Measurements from ENCODE around the gene ZDHHC11B.
"Not testable (repeated sequence)": the region's sequence is repeated elsewhere in the genome, so short reads cannot be mapped to it uniquely, and the experiment has no call there.

ZDHHC11B gene

GRCh38 chr5:769485-770145, 14.9 kb downstream of the ZDHHC11B start:
- not testable (repeated sequence) for DNase-seq, ATAC-seq

DNA sequence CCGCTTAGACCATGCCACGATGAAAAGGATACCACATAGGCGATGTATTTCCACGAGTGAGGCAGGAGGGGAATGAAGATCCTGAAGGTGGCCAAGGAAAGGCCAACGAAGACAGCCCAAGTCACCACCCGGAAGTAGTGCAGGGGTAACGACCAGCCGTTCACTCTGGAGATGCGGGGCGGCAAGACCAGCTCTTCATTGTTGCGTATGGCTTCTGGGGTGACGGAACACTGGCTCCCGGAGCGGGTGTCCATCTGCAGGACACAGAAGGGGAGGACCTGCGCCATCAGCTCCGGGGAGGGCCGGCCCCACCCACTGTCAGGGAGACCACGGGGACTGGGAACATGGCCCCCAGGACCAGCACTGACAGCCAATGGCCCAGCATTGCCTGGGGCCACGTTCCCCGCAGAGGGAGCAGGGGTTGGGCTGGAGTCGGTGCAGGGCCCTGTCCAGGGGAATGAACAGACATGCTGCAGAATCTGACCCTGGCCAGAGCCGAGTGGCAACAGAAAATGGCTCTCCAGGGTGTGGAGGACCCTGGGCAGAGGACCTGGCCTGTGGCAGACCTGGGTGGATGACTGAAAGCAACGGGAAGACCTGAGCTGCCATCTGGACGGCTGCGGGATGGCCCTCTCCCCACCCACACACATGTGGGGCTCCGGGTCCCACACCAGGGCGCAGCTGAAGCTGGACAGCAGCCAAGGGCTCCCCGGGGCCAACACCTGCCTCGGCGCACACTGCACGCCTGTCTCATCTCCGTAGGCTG, 17.7 kb downstream of the ZDHHC11B start:
- ATAC-seq: no peak
- DNase-seq: no peak

- DNase-seq: no peak
- no peak for ATAC-seq
Measured at GRCh38 chr5:765948-766631, 18.4 kb downstream of the ZDHHC11B start.

- ATAC-seq (no peak), DNase-seq (no peak)
Measured at GRCh38 chr5:763998-764781, 20.3 kb downstream of the ZDHHC11B start.

- ATAC-seq (no peak), DNase-seq (no peak)
Measured at GRCh38 chr5:763397-763796, 21.1 kb downstream of the ZDHHC11B start.

- ATAC-seq, DNase-seq: not testable (repeated sequence)
Measured at GRCh38 chr5:762996-763395, 21.5 kb downstream of the ZDHHC11B start.

GRCh38 chr5:761854-762710, 22.4 kb downstream of the ZDHHC11B start:
- DNase-seq (no peak), ATAC-seq (no peak)

DNA sequence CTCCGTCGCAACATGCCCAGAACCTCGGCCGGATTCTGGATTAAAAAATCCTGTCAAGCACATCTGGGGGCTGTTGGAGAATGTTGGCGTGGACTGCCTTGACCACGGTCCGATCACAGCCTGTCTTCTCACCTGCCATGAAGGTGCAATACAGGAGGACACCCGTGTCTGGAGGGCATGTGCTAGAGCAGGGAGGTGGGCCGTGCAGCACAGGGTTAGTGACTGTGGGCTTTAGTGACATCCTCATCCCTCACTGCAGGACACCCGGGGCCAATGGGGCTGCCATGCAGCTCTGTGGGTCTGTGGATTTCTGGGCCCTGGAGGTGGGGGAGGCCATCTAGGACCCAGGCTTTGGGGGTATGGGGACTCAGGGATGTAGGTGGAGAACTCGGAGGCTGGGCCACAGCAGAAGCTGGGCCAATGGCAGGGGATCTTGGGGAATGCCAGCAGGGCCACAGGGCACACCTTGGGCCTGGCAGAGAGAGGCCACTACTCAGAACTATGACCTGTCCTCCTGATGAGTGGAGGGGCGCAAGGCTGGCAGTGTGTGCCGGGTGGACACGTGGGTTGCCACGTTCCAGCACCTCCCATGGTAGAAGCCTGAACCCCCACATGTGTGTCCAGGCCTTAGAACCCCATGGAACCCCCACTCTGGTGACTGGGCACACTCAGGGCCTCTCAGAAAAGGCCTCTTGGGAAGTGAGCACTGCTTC, 23.3 kb downstream of the ZDHHC11B start:
- ATAC-seq (no peak), DNase-seq (no peak)

DNA sequence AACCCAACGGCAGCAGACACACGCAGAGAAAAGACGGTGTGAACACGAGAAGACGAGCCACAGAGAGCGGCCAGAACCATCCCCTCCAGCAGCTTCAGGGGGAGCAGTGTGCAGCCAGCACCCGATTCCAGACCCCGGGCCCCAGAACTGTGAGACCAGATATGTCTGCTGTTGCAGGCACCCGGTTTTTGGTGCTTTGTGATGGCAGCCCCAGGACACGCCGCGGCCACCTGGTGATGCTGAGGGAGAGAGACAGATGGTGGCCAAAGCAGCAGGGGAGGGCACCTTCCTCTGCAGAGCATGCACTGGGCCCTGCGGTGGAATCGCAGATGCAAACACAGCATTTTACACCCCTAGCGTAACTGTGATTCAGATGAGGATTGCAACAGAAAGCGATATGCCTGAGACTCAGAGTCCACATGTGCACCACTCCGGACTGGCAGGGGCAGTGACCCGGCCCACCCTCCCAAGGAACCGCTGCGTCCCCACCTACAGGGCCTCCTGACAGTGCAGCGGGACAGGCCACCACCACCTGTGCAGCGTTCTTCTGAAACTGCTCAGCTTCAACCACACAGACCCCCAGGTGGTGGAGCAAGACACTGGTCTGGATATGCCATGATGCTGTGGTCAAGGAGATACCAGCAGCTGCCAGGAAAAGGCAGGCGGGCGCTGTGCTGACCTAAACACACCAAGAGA, 24.0 kb downstream of the ZDHHC11B start:
- DNase-seq: no peak
- ATAC-seq: no peak

GRCh38 chr5:759781-760362, 24.7 kb downstream of the ZDHHC11B start:
- DNase-seq: no peak
- no peak for ATAC-seq

GRCh38 chr5:759111-759751, 25.3 kb downstream of the ZDHHC11B start:
- DNase-seq (peak; percentile 51), ATAC-seq (peak; percentile 37)

- DNase-seq (no peak), ATAC-seq (no peak)
Measured at GRCh38 chr5:758698-759053, 25.9 kb downstream of the ZDHHC11B start.

- no peak for DNase-seq
- peak; percentile 14 for ATAC-seq
Measured at GRCh38 chr5:757931-758697, 26.4 kb downstream of the ZDHHC11B start.

- ATAC-seq (peak; percentile 1), DNase-seq (no peak)
Measured at GRCh38 chr5:757346-757930, 27.1 kb downstream of the ZDHHC11B start.

- DNase-seq (no peak), ATAC-seq (no peak)
Measured at GRCh38 chr5:756865-757345, 27.6 kb downstream of the ZDHHC11B start.

GRCh38 chr5:756171-756570, 28.4 kb downstream of the ZDHHC11B start:
- DNase-seq (no peak), ATAC-seq (no peak)

GRCh38 chr5:754143-754632, 30.3 kb downstream of the ZDHHC11B start:
- DNase-seq, ATAC-seq: not testable (repeated sequence)

Measured in stimulated activated naive CD8-positive, alpha-beta T cell treated with anti-CD3 and anti-CD28 coated beads, Interleukin-15, Interleukin-2, amounts not matched to agents 100 U/mL and 50 U/mL, for 24 hours (primary cell).